ENCODE measurements around the gene MDH2.
"Not testable (repeated sequence)": the region's sequence is repeated elsewhere in the genome, so short reads cannot be mapped to it uniquely, and the experiment has no call there.

The MDH2 gene, protein sequence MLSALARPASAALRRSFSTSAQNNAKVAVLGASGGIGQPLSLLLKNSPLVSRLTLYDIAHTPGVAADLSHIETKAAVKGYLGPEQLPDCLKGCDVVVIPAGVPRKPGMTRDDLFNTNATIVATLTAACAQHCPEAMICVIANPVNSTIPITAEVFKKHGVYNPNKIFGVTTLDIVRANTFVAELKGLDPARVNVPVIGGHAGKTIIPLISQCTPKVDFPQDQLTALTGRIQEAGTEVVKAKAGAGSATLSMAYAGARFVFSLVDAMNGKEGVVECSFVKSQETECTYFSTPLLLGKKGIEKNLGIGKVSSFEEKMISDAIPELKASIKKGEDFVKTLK

DNA sequence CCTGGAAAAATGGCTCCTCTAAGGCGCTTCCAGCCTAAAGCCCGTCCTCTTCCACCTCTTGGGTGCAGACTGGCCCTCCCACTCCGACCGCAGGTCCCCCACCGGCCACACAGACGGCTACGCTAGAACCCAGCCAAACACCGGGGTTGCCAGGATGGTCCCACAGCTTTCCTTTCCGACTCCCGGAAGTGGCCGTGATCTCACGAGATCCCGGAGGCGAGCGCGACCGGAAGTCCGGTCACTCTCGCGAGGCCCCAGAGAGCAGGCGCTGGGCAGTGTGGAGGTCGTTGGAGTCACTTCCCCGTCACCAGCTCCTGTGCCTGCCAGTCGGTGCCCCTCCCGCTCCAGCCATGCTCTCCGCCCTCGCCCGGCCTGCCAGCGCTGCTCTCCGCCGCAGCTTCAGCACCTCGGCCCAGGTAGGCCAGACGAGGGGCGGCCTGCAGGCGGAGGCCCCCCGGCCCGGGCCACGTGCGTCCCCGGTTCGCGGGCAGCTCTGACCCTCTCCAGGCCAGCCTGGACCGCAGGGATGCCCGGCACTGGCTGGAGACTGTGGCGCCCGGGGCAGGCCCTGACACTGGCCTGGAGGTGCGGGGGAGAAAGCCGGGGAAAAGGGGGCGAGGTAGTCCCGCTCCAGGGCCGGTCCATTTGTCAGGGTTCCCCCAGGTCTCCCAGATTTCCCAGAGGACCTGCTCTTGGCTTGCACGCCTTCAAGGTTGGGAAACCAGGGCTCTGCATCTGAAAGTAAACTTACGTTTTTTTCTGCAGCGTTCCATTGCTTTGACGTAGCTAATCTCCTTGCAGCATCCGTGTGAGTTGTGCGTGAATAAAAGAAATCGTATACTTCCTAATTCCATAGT is at the start of gene MDH2, which contains the start of gene STYXL1:
TSS of gene MDH2 (plus strand) at position 296 of the 857 bp plus-strand sequence. CDS start at position 351, 55 bp downstream.
TSS of gene STYXL1 (minus strand) at position 190 of the 857 bp plus-strand sequence. CDS start 17,477 bp downstream, outside the sequence.
- peak; percentile 82 for DNase-seq

DNA sequence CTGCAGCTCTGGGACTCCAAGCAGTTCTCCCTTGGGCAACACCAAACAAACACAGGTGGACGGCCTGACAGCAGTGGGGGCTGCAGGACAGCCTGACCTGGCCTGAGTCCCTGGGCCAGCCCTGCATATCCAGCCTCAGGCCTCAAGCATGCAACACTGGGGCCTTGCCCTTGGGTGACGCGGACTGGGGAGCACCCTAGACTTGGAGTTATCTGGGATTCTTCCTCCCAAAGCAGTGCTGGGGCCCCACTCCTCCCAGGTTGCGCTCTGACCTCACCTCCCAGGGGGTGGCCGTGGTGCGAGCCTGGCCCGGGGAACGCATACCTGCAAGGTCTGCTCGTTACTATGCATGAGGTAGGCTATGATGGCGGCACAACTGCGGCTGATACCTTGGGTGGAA is 47.3 kb upstream of the MDH2 start:
- DNase-seq = no peak

DNA sequence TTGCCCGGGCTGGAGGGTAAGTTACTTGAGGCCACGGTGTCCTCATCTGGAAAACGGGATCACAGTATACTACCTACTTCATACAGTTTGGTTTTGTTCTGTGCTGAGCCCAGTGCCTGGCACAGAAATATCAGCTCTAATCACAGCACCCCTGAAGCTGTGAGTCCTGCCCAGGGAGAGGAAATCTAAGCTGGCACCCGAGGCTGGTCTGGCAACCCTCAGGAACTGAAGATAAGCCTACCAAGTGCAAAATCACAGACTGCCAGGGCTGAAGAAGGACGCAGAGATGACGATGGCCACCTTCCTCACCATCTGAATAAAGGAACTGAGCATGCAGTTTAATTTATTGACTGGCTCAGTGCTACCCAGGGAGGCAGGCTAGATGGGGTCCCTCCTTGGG is 45.8 kb upstream of the MDH2 start:
- no peak for DNase-seq

DNA sequence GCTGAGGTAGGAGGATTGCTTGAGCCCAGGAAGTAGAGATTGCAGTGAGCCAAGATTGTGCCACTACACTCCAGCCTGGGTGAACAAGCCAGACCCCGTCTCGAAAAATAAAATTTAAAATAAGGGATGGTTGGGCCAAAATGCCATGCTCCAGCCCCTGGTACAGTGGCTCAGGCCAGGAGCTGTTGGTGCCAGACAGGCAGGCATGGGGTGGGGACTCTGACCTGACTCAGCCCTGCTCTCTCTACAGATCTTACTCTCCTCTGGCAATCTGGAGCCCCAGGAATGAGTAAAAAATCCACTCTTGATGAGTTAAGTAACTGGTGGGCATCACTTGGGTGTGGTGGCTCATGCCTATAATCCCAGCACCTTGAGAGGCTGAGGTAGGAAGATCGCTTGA is 45.1 kb upstream of the MDH2 start:
- no peak for DNase-seq

DNA sequence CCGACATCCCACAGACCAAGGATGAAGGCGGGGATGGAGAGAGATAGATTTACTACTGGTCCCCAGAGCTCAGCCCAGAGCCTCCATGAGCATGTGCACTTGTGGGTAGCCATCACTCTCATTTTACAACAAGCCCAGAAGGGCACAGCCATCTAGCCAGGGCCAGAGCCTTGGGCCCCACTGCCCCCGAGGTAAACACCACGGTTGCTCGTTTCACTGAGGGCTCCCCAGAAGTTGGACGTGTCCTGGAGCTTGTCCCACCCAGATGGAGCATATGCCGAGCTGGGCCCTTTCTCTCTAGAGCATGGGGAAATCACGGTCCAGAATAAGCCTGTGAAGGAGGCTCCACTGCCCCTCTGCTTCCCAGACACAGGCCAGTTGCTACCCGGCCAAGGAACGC is 44.6 kb upstream of the MDH2 start:
- no peak for DNase-seq

DNA sequence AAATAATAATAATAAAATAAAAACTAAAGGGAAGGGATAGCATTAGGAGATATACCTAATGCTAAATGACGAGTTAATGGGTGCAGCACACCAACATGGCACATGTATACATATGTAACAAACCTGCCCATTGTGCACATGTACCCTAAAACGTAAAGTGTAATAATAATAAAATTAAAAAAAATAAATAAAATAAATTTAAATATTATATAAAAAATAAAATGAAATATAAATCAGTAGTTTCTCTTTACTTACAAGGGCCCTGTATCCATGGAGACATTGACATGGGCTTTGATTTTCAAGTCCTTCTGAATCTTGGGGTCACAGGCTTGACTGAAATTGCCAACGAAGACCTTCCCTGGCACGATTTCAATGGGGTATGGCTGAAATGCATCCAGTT is 42.9 kb upstream of the MDH2 start:
- not testable (repeated sequence) for DNase-seq

DNA sequence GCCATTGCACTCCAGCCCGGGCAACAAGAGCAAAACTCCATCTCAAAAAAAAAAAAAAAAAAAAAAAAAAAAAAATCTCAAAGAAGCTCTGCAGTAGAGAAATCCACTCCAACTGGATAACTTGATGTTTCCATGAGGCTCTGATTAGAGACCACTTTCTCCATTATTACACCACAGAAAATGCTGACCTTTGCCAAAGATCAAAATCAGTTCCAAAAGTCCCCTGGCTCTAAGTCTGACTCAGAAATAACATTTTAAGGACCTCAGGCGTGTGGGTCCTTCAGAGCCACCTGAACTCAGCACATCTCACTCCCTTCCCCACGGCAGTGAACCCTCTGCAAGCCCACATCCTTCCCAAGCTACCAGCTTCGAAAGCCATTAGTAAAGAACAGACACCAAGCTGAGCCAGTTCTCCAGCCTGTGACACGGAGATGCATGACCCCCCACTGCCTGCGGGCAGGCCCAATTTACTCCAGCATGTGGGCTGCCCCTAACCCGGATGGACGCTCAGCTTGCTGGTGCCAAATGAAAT is 39.7 kb upstream of the MDH2 start:
- DNase-seq = no peak

DNA sequence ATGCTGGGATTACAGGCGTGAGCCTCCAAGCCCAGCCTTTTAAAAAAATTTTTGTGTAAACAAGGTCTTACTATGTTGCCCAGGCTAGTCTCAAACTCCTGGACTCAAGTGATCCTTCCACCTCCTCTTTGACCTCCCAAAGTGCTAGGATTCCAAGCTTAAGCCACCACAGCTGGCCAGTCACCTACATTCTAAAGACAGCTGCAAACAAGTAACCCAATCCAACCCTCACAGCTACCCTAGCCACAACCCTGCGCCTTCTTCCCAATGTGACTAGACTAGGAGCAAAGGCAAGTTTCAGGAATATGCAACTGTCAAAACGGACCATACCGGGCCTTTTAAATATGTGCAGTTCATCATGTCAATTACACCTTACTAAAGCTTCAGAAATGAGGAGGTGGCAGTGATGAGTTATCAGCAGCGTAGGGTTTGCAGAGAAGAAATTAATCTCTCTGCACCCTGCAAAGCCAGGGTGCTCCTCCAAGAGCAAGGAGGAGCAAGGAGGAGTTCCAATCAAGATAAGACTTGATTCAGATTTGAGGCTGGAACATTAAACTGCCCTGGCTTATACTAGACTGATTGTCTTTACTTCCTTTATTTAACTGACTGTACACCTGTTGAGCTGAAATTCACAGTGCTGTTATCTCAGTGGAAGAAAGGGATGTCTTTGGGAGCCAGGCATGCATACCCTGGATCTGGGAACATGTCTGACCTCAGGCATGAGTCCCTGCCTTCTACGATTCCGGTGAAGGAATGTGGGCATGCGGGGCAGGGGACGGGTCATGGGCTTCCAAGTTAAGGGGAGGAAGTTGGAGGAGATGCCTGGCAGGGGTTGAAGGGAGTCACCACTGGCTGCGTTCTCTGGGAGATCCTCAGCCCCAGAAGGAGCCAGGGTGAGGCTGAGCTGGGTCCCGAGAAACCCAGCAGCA is 38.0 kb upstream of the MDH2 start:
- no peak for DNase-seq

DNA sequence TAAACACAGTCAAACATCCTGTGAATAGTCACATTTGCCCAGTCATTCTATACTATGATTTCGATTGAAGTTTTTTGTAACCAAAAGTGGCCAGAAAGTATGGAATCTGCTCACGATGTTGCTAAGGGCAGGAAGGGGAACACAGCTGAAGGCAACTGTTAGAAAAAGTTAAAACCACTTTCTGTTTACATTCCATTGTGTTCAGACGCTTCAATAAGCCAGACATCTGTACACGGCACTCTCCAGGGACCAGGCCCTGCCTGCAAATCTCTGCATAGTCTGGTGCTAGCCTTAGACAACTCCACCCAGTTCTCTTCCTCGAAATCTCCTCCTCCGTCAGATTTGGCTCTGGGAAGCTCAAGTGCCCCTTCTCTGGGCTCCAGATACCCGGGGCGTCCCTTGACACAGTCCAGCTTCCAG is 36.5 kb upstream of the MDH2 start:
- no peak for DNase-seq

DNA sequence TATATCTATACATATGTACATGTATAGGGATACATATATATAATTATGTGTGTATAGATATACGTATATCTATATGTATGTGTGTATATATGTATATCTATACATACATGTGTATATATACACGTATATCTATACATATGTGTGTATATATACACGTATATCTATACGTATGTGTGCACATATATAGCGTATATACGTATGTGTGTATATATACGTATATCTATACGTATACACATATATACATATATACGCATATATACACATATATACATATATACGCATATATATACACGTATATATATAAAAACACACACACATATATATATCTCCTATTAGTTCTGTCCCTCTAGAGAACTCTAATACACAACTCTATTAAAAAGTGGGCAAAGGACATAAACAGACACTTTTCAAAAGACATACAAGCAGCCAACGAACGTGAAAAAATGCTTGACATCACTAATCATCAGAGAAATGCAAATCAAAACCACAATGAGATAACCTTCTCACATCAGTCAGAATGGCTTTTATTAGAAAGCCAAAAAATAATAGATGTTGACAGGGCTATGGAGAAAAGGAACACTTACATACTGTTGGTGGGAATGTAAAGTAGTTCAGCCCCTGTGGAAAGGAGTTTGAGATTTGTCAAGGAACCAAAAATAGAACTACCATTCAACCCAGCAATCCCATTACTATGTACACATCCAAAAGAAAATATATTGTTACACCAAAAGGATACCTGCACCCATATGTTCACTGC is 31.5 kb upstream of the MDH2 start:
- no peak for DNase-seq

DNA sequence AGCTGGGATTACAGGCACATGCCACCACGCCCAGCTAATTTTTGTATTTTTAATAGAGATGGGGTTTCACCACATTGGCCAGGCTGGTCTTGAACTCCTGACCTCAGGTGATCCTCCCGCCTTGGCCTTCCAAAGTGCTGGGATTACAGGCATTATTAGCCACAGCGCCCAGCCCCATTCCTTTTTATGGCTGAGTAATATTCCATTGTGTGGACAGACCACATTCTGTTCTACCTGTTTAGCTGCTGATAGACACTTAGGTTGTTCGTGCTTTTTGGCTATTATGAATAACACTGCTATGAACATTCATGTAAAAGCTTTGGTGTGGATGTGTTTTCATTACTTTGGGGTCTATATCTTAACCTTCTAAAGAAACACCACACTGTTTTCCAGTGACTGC is 29.4 kb upstream of the MDH2 start:
- DNase-seq = not testable (repeated sequence)

DNA sequence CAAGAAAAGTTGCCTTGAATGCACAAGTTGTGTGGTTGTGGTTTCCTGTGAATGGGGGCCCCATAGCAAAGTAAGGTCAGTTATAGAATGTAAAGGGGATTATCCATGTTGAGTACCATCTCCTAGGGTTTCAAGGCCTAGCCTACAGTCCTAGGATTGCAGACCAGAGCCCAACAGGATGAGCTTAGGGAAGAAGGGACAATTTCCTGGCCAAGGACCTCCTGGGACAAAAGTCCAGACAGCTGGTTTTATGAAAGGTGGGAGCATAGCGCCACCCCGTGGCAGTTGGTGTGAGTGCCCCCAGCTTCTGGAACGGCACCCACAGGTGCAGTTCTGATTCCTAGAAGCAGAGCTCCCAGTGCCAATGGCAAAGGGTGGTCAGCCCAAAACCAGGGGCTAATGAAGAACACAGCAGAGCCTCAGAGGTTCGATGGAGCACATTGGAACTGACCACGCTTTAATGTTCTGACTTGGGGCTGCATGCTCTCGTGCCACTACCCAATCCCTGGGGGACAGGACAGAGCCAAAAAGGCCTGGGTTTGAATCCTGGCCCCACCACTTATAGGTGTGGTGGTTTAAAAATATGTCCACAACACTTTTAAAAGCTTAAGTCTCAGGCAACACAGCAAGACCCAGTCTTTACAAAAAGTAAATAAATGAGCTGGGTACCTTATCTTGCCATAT is 27.7 kb upstream of the MDH2 start:
- peak; percentile 82 for DNase-seq

DNA sequence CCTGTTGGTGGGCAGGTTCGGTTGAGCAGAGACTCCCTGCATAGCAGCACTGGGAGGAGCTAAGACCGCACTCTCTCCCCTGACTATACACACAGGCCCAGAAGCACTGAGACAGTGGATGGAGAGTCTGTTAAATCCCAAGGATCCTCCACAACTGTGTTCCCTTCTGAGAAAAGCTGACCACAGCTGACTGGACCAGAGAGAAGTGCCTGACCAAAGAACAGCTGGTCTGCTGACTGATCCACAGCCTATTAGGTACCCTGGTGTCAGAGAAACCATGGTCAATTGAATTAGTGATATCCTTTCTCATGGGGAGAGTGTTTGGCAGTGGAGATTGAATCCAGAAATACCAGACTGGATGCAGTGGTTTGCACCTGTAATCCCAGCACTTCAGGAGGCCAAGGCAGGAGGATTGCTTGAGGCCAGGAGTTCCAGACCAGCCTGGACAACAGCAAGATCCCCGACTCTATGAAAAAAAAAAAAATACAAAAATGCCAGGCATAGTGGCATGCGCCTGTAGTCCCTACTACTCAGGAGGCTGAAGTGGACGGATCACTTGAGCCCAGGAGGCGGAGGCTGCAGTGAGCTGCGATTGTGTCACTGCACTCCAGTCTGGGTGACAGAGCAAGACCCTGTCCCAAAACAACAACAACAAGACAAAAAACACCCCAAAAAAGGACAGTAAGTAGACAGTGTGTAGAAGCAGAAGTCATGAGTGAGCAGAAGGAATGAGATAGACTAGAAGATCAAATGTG is 25.7 kb upstream of the MDH2 start:
- no peak for DNase-seq

DNA sequence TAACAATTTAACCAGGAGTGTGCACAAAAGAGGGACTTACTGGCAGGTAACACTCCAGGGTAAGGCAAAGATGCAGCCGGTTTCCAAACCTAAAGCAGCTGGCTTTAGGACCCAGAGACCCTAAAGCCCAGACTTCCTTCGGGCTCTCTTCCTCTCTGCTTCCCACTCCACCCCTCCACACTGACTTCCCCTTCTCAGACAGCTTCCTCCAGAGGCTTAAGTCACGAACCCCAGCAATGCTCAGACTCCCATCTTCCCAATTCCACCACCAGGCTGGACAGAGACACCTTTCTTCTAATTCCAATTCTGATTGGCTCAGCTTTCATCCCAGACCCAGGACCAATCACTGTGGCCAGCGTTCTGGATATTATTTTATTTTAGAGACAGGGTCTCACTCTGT is 24.9 kb upstream of the MDH2 start:
- no peak for DNase-seq

DNA sequence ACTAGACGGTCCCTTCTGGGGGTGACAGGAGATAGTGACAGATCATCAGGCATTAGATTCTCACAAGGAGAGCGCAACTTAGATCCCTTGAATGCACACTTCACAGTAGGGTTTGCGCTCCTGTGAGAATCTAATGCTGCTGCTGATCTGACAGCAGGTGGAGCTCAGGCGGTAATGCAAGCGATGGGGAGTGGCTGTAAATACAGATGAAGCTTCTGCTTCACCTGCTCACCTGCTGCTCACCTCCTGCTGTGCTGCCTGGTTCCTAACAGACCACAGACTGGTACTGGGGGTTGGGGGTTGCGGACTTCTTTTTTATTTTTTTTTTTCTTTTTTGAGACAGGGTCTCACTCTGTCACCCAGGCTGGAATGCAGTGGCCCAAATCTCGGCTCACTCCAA is 18.2 kb upstream of the MDH2 start:
- not testable (repeated sequence) for DNase-seq

DNA sequence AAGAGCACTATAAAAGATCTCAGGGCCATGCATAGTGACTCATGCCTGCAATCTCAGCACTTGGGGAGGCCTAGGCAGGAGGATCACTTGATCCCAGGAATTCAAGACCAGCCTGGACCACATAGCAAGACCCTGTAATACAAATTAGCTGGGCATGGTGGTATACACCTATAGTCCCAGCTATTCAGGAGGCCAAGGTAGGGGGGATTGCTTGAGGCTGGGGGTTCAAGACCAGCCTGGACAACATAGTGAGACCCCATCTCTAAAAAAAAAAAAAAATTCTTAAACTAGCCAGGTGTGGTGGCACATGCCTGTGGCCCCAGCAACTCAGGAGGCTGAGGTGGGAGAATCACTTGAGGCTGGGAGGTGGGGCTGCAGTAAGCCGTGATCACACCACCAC is 15.9 kb upstream of the MDH2 start:
- DNase-seq = no peak

DNA sequence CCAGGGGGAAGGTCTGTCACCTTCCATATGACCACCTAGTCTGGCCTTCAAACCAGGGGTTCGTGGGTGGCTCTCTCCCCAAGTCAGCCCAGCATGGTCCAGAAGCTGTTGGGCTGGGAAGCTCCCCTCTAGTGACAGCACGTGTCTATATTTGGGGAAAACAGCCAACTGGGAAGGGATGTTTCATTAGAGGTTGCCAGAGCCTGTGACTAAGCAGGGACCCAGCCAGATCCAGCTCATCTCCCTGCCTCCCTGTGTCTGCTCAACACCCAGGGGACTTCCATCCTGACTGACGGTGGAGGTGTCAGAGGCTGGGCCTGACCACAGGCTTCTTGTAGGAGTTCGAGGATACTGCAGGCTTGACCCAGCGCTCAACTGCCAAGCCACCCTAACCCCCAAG is 10.6 kb upstream of the MDH2 start:
- DNase-seq = no peak

DNA sequence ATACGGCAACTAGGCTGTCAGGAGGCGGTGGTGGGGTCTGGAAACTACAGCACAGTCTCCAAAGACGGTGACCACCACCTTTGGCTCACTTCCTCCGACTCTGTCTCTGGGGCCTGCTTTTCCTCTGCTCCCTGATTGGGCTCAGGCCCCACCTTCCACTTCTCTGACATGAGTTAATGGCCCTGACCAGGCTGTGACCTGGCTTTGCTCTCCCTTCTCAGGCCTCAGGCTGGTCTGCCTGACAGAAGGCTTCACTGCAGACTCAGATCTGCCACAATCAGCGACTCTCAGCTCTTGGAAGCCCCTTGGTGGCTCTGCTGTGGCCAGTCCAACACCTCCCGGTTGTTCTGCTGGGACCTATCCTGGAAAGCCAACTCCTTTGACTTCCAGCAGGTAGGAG is 7.8 kb upstream of the MDH2 start:
- no peak for DNase-seq

DNA sequence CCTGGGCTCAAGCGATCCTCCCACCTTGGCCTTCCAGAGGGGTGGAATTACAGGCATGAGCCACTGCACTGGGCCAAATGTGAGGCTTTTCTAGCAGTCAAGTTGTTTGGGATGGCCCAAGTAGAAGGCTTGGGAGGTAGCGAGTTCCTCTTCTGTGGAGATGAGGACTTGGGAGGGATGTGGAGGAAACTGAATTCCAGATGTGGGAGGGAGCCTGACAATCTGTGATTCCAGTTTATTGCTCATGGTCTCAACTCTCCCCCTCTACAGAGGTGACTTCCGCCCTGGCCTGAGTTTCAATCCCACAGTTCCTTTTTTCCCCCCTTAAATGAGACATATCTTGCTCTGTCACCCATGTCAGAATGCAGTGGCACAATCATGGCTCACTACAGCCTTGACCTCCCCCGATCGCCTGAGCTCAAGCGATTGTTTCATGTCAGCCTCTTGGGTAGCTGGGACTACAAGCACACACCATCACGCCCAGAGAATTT is 3.5 kb upstream of the MDH2 start:
- DNase-seq = no peak

DNA sequence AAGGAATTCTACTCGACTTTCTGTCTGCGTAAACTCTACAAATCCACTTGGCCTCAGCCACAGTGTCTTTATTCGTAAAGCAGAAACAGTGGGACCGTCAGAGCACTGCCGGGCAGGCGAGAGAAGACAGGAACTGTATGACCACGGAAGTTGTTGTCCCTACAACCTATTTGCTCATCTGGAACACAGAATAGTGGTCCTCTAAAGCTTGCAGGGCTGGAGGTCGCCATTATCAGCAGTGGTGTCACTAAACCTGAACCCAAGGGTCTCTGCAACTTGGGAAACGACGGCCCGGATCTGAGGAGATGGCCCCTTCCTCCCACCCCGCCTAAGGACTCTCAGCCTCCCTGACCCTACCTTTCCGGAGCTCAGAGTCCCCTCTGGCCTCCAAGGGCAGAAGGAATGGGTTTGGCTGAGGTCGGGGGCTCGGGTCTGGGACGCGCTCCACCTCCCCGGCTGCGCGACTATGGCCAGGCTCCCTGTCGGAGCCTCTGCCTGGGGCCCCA is 548 bp upstream of the MDH2 start:
- peak; percentile 12 for DNase-seq

Data from CD4-positive, alpha-beta T cell treated with Interleukin-6 for 4 hours (primary cell).